Activated naive CD4-positive, alpha-beta T cell treated with anti-CD3 and anti-CD28 coated beads, Interleukin-2, amount 50 U/mL, for 72 hours (primary cell): ENCODE measurements around the gene HUNK. TPM values are rescaled to one million over a fixed set of nuclear protein-coding genes. Genes with fewer than 3 reads are reported as not detected.
"Not testable (repeated sequence)": the region's sequence is repeated elsewhere in the genome, so short reads cannot be mapped to it uniquely, and the experiment has no call there.

Experiments used
- ATAC-seq, 2 donors: fragments of 150-1000 bp; cut with Tn5 transposase; 2 replicates each; pipeline ENCODE4 v1.10.0; 2021; ENCODE audit warnings: mild to moderate bottlenecking in 2 of 2, moderate library complexity in 2 of 2
- DNase-seq, 2 donors: peaks; one replicate each; pipeline ENCODE4 v3.0.0; 2021 to 2022; ENCODE audit warnings: low spot score in 2 of 2
- H3K27ac Mint-ChIP-seq, 2 donors: one replicate each; pipeline ENCODE4 v1.8.0; 2022; ENCODE audit warnings: mild to moderate bottlenecking in 2 of 2, mixed read lengths in 2 of 2
- H3K36me3 Mint-ChIP-seq, 2 donors: one replicate each; pipeline ENCODE4 v1.8.0; 2022; ENCODE audit warnings: mixed read lengths in 2 of 2
- H3K9me3 Mint-ChIP-seq, 2 donors: one replicate each; pipeline ENCODE4 v1.8.0; 2022; ENCODE audit warnings: mixed read lengths in 2 of 2
- total RNA-seq, 2 donors: library from RNA; stranded (reverse); gene quantifications; one replicate each; pipeline ENCODE4 v1.2.3, GENCODE V29; 2022

The HUNK gene
- total RNA-seq, 2 donors from 2014 or later = 0.23 TPM; not detected in 1

DNA sequence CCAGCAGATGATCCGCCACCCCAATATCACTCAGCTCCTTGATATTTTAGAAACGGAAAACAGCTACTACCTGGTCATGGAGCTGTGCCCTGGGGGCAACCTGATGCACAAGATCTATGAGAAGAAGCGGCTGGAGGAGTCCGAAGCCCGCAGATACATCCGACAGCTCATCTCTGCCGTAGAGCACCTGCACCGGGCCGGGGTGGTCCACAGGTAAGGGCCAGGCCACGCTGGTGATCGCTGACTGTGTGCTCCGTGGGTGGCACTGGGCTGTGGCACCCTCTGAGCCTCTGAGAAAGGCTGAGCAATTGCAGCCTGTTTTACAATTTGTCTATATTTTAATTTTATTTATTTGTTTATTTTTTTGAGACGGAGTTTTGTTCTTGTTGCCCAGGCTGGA is 51.7 kb downstream of the HUNK start:
- no peak for DNase-seq
- Mint-ChIP-seq H3K36me3 (no peaks in the 10 kb centered on the region), H3K9me3 (peaks cover 4 to 5% of the 10 kb centered on the region in 2 donors), H3K27ac (no peak overlapping the region)
- ATAC-seq = no peak

DNA sequence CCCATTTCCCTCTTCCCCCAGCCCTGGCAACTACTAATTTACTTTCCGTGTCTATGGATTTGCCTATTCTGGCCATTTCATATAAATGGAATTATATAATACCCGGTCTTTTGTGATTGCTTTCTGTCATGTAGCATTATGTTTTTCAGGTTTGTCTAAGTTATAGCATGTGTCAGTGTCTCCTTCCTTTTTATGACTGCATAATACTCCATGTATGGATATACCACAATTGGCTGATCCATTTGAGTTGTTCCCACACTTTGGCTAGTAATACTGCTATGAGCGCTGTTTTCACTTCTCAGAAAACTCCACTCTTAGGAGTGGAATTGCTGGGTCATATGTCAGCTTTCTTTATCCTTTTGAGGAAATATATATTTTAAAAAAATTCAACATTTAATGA is 53.7 kb downstream of the HUNK start:
- Mint-ChIP-seq H3K9me3 (peaks cover 4 to 5% of the 10 kb centered on the region in 2 donors), H3K27ac (no peak overlapping the region)

GRCh38 chr21:31927689-31928353 is 55.0 kb downstream of the HUNK start:
- H3K9me3 Mint-ChIP-seq = peaks cover 4 to 5% of the 10 kb centered on the region in 2 donors
- ATAC-seq (no peak), DNase-seq (no peak)
- H3K27ac Mint-ChIP-seq = no peak overlapping the region
- no peaks in the 10 kb centered on the region for H3K36me3 Mint-ChIP-seq

More for the DNA sequence above, 53.7 kb downstream of the HUNK start:
- no peaks in the 10 kb centered on the region for H3K36me3 Mint-ChIP-seq
- DNase-seq (no peak), ATAC-seq (no peak)

DNA sequence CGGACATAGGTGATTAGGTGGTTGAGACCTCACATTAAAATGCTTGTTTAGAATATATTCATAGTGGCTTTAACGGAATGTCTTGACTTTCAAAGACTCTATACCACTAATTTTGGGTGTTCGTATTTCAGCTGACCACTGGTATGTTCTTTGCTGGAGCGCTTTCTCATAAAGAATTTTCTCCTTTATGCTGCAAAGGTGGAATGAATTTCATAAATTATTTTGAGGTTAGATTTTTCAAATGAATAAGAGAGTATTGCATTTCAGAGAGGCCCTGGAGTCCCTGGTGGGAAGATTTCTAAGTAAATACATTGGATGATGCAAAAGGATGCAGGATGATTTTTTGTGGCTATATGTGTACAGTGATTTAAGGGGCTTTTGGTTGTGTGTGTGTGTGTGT is 55.8 kb downstream of the HUNK start:
- ATAC-seq = no peak
- H3K9me3 Mint-ChIP-seq = peaks cover 4 to 5% of the 10 kb centered on the region in 2 donors
- no peak overlapping the region for H3K27ac Mint-ChIP-seq

DNA sequence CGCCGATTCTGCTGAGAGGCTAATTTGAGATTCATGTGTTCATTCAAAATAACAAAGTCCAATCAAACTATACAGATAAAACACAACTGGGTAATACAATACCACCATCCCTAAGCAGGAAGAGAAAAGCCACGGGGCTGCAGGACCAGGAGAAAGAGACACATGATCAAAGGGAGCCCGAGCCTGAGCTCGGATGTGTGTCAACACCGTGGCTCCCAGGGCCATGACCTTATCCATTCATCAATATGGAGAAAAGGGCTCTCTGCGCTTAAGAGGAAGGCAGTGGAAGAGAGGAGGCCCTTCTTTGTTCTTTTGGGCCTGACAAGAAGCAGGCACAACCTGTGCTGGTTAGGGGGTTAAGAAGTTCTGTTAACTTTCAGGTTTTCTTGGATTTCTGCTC is 56.7 kb downstream of the HUNK start:
- Mint-ChIP-seq H3K9me3 (peaks cover 4 to 5% of the 10 kb centered on the region in 2 donors), H3K36me3 (no peaks in the 10 kb centered on the region), H3K27ac (no peak overlapping the region)
- no peak for DNase-seq
- no peak for ATAC-seq

More for the DNA sequence above, 55.8 kb downstream of the HUNK start:
- H3K36me3 Mint-ChIP-seq = no peaks in the 10 kb centered on the region
- no peak for DNase-seq

DNA sequence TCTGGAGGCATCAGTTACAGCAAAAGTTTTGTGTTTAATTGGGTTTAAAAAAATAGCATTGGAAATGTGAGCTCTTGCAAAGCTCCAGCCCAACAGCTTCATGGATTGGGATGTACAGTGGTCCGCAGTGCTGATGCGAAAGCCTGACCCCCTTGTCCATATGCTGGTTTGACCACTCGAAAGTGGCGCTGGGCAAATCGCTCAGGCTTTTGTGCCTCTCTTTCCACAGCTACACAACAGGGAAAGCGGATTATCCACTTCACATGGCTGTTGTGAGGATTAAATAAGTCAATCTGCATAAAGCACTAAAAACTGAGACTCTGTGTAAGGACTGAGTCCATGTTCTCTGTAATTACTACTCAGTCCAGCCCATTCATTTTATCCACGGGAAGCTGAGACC is 57.2 kb downstream of the HUNK start:
- Mint-ChIP-seq H3K9me3 (peaks cover 4 to 5% of the 10 kb centered on the region in 2 donors), H3K36me3 (no peaks in the 10 kb centered on the region), H3K27ac (no peak overlapping the region)
- no peak for ATAC-seq
- DNase-seq = no peak

DNA sequence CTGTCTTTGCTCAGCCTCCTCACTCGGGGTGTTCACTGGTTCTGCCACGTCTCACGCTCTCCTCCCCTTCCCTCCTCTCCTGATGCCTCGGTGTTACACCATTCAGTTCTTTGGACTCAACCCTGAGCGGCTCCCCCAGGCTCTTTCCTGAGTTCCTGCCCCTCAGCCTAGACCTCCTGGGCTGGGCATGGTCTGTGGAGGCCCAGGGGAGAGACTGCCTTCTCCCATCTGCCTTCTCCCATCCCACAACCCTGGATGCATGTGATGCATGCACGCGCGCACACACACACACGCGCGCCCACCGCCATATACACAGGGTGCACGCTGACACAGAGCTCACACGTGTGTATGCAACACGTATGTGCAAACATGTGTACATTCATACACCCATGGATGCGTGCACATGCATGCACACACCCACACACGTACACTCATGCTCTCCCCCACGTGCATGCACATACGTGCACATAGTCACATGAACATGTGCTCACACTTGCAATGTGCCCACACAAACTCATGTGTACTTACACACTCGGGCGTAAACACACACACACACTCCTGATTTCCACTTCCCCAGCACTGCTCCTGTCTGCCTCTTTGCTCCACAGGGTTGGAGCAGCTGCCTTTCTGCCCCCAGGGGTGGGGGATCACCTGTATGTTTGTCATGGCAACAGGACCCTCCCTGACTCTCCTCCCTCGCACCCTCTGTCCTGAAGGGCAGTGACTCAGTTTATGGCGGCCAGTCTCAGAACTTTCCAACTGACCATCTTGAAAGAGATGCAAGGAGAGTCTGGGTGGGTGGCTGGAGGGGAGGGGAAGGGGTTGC is 59.0 kb downstream of the HUNK start:
- no peak for ATAC-seq
- Mint-ChIP-seq H3K27ac (no peak overlapping the region), H3K36me3 (no peaks in the 10 kb centered on the region)

GRCh38 chr21:31932470-31932764 is 59.6 kb downstream of the HUNK start:
- ATAC-seq = no peak
- Mint-ChIP-seq H3K9me3 (no peaks in the 10 kb centered on the region), H3K27ac (no peak overlapping the region), H3K36me3 (no peaks in the 10 kb centered on the region)
- DNase-seq = no peak

More for the DNA sequence above, 59.0 kb downstream of the HUNK start:
- no peaks in the 10 kb centered on the region for H3K9me3 Mint-ChIP-seq
- DNase-seq = no peak

GRCh38 chr21:31937303-31937702 is 64.5 kb downstream of the HUNK start:
- no peak for DNase-seq
- H3K9me3 Mint-ChIP-seq = no peaks in the 10 kb centered on the region

DNA sequence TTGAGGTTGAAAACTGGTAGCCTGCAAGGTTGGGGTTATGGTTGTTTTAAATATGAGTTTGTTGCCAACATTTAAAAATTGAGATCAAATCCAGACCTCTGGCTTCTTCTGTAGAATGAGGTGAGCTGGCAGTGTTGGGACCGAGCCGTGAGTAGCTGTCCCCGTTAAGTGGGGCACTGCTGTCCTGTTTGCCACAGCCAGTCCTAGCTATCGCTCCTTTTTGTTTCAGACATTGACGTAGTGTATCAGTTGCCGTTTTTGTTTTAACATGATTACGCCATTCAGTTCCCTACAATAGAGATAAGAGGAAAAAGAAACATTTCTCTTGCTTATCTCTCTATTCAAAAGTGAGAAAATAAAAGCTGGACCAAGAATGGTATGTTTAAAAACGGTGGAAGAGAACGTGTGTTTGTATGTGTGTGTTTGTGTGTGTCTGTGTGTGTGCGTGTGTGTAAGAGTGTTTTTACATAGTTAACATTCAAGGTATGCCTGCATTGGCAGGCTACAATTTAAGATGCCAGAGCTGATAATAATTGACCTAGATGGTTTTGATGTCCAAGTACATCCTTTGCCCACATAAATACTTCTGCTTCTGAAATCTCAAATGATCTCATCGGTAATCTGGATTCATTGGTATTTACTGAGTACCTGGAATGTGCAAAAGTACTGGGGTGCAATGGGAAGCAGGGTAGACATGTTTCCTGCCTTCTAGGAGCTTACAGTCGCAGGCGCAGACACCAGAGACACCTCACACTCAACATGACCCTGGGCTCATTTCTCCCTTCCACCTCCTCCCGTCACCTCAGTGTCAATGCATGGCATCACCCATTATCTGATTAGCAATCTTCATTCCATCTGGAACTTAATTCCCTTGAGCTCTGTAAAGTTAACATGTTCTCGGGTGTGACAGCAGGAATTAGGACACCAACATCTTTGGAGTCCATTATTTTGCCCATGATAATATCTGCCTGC is 65.8 kb downstream of the HUNK start:
- DNase-seq (no peak), ATAC-seq (no peak)
- no peaks in the 10 kb centered on the region for H3K36me3 Mint-ChIP-seq
- no peaks in the 10 kb centered on the region for H3K9me3 Mint-ChIP-seq
- no peak overlapping the region for H3K27ac Mint-ChIP-seq

More at GRCh38 chr21:31937303-31937702, 64.5 kb downstream of the HUNK start:
- Mint-ChIP-seq H3K36me3 (no peaks in the 10 kb centered on the region), H3K27ac (no peak overlapping the region)
- no peak for ATAC-seq

GRCh38 chr21:31941694-31942093 is 68.9 kb downstream of the HUNK start:
- H3K36me3 Mint-ChIP-seq = no peaks in the 10 kb centered on the region
- no peaks in the 10 kb centered on the region for H3K9me3 Mint-ChIP-seq
- ATAC-seq (no peak), DNase-seq (no peak)
- no peak overlapping the region for H3K27ac Mint-ChIP-seq

DNA sequence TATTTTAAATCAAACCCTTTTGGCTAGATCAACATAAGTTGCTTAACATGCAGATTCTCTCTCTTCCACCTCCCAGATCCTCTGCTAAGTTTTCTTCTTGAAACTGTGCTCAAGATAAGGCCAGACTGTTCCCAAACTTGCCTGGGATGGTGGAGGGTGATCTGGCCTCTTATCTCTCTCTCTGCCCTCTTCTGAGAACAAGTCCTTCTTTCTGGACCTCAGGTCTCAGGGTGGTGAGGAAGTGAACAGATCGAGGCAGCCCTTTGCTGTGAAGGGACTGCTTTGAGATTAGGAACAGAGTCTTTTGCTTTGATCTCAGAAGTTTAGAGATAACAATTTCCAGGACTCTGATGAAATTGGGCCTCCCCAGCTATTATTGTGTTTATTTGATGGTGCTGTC is 70.7 kb downstream of the HUNK start:
- Mint-ChIP-seq H3K27ac (no peak overlapping the region), H3K36me3 (no peaks in the 10 kb centered on the region), H3K9me3 (no peaks in the 10 kb centered on the region)
- ATAC-seq = no peak
- DNase-seq = no peak

DNA sequence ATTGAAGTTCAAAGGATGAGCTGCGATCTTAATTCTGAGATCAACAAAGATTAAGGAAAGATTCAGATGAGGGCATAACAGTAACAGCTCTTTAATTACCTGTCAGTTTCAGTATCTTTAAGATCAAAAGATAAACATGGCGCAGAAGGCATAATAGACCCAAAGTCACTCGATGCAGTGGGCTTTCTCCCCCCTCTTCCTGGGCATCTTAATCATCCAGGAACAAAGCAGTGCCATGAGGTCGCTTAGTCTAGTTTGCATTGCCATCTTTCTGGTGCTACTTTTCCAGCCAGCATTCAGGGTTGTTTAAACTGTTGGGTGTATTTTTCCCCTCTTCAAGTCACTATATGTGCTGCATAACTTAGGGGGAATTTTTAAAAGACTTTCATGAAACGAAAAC is 72.3 kb downstream of the HUNK start:
- Mint-ChIP-seq H3K9me3 (no peaks in the 10 kb centered on the region), H3K27ac (no peak overlapping the region), H3K36me3 (no peaks in the 10 kb centered on the region)
- DNase-seq = no peak
- ATAC-seq = no peak

- H3K36me3 Mint-ChIP-seq = no peaks in the 10 kb centered on the region
- ATAC-seq (no peak), DNase-seq (no peak)
- no peaks in the 10 kb centered on the region for H3K9me3 Mint-ChIP-seq
- H3K27ac Mint-ChIP-seq = no peak overlapping the region
These were observed 72.7 kb downstream of the HUNK start for GRCh38 chr21:31945546-31945945.

DNA sequence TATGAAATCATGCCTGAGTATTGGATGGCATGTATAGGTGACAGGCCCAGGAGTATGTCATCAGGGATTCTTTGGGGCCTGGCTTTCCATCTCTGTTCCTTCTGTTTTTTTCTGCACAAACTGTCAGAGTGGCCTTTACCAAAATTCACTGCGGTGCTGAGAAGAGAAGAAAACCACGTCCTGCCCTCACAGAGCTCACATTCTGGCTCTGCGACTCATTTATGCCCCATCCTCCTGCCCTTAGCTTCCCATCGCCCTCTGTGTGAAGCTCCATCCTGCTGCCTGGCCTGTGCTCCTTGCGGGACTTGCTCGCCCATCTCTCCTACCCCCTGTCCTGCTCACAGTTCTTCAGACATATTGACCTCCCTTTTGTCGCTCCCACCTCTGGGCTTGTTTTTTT is 73.4 kb downstream of the HUNK start:
- no peak for DNase-seq
- Mint-ChIP-seq H3K27ac (no peak overlapping the region), H3K9me3 (no peaks in the 10 kb centered on the region), H3K36me3 (no peaks in the 10 kb centered on the region)
- no peak for ATAC-seq

DNA sequence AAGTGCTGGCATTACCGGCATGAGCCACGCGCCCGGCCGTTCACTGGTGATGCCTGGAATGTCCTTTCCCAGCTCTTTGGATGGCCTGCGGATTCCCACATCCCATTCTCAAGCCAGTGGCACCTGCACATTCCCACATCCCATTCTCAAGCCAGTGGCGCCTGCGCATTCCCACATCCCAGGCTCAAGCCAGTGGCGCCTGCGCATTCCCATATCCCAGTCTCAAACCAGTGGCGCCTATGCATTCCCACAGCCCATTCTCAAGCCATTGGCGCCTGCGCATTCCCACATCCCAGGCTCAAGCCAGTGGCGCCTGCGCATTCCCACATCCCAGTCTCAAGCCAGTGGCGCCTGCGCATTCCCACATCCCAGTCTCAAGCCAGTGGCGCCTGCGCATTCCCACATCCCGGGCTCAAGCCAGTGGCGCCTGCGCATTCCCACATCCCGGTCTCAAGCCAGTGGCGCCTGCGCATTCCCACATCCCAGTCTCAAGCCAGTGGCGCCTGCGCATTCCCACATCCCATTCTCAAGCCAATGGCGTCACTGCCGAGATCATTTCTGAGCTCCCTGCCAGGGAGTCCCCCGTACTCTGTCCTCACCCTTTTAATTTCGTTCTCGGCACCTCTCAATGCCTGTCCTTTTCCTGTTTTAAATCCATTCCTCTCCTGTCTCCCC is 74.2 kb downstream of the HUNK start:
- DNase-seq, ATAC-seq, H3K9me3 Mint-ChIP-seq, H3K27ac Mint-ChIP-seq, H3K36me3 Mint-ChIP-seq: not testable (repeated sequence)
